Activated CD4-positive, CD25-positive, alpha-beta regulatory T cell treated with anti-CD3 and anti-CD28 coated beads, Interleukin-2, amount 50 U/mL, for 24 hours (primary cell): Measurements from ENCODE around the gene STX2.
A peak's percentile ranks its signal among the peaks of the same experiment; 100 is the strongest.

Experiments
- ATAC-seq, 2 donors: fragments of 150-1000 bp; cut with Tn5 transposase; one replicate each; pipeline ENCODE4 v1.10.0; 2021; ENCODE audit warnings: mild to moderate bottlenecking in 1 of 2, moderate library complexity in 1 of 2

Gene STX2

DNA sequence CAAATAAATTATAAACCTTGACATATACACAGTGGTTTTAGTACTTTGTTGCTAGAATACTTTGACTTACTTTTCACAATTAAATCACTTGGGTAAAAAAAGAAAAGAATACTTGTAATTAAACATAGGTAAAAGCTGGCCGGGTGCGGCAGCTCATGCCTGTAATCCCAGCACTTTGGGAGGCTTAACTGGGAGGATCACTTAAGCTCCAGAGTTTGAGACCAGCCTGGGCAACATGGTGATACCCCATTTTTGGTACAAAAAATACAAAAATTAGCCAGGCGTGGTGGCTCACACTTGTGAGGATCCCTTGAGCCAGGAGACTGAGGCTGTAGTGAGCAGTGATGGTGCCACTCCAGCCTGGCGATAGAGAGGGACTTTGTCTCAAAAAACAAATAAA lies 7.8 kb downstream of the STX2 start:
- no peak for ATAC-seq

DNA sequence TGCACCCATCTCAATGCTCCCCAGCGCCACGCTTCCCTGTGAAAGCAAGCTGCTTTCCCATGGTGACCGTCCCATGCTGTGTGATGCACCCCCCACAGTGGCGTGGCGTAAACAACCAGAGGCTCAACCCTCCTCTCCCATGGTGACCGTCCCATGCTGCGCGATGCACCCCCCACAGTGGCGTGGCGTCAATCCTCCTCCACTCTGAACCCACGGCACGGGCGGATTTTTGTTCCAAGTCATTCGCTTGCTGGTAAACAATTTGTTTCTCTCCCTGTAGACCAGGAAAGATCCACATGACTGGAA lies 8.9 kb downstream of the STX2 start:
- no peak for ATAC-seq

DNA sequence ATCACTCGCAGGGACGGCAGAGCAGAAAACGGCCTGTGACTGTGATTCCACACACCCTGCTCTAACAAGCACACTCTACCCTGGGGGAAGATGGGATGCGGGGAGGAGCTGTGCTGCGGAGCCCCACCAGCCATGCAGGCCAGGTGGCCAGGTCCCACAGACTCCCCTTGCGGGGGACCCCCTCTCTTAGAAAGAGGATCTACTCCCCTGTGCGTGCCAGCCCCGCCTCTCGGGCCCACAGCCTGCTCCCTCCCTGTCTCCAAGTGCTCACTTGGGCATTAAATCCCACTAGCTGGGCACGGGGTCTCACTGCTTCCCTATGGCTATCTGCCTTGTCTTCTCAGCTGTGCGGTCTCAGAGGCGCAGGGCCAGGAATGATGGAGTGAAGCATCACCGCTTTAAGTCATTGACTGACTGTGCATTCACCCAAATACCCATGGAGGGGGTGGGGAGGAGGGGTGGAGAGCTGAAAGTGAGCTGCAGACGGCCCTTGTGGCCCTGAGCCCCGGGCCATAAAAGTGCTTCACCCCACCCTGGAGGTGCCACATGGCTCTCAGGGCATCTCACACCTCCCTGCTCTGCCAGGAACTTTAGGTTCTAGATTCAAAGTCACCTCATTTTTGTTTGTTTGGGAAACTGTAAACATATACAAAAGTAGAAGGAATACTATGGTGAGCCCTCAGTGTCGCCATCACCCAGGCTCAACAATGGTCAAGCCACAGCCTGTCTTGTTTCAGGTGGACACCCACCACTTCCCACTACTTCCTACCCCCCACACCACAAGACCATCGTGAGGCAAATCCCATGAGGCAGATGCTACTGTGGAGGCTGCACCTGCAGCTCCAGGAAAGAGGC lies 9.4 kb downstream of the STX2 start:
- no peak for ATAC-seq

DNA sequence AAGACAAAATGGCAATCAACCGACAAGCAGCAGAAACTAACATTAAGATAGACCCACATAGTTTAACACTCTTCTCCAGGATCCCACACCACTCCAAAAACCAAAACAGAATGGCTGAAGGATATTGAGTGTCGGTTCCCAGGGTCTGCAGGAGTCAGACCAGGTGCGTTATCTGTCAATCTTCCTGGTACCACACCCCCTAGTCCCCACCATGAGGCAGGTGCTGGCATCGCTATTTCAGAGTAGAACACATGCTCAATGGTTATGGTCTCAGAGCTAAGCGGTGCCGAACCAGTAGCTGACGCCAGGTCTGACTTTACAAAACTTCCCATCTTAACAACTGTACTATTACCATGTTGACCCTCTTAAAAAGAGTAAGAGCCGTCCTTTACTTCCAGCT lies 10.2 kb downstream of the STX2 start:
- no peak for ATAC-seq

DNA sequence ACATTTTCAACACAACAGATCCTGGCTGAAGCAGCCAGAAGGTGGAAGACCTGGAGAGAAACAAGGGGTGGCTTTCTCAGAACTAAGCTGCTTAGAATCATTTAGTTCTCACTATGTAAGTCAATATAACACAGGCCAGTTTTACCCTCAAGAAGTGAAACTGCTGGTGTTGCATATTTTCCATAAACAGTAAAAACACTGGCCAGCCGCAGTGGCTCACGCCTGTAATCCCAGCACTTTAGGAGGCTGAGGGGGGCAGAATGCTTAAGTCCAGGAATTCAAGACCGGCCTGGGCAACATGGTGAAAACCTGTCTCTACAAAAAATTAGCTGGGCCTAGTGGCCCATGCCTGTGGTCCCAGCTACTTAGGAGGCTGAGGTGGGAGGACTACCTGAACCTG lies 11.6 kb downstream of the STX2 start:
- no peak for ATAC-seq

DNA sequence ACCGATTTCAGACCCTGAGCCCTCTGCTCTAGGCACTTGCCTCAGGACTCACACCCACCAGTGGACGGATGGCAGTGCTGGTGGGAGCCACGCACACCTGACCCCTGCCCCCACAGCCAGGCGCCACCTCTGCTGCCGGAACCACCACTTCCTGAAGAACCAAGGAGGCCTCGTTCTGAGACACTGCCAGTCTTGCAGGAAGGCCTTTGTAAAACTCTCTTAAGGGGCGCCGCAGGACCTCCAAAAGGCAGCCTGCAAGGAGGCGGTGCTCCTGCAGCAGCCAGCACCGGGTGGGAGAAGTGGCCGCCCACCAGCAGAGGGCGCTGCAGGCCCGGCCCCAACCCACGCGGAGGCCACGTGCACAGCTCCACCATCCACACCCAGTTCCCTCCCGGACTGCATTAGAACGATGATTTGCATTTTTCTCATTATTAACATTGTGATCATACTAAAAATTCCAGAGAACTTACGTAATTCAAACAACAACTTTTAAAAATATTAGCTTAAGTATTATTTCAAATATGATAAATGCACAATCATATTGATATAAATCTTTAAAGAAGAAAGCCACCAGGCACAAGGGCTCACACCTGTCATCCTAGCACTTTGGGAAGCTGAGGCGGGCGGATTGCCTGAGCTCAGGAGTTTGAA lies 12.8 kb downstream of the STX2 start:
- peak; percentile 91 to 93 for ATAC-seq

DNA sequence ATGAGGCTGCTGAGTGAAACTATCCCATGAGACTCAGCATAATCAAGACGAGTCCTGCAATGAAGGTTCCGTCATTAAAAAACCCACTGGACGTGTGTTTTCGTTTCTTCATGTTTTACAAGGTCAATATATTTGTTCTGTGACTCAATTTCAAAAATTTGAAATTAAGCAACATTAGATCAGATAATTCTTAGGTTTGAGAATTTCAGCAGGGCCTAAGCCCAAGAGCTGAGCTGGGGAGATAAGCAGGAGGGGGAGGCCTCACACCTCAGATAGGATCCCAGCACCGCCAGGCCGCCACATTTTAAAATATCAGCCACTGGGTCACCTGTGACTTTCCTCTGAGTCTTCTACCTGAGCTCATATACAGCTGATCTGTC lies 13.3 kb downstream of the STX2 start:
- no peak for ATAC-seq

DNA sequence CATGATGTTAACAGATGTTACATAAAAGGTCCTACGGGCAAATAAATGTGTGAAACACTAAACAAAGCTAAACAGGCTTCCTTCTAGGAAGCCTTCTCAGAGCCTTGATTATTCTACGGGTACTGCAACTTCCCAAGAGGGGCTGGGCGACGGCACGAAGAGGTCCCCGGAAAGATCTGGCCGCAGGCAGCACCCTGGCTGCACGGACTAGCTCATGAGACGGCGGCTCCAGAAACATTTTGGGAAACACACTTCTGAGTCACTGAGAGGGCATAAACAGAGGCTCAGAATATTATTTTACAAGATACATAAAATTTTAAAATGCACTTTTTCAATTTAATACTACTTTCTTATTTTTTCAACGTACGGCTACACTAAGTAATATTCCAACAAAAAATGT lies 19.4 kb downstream of the STX2 start:
- no peak for ATAC-seq

DNA sequence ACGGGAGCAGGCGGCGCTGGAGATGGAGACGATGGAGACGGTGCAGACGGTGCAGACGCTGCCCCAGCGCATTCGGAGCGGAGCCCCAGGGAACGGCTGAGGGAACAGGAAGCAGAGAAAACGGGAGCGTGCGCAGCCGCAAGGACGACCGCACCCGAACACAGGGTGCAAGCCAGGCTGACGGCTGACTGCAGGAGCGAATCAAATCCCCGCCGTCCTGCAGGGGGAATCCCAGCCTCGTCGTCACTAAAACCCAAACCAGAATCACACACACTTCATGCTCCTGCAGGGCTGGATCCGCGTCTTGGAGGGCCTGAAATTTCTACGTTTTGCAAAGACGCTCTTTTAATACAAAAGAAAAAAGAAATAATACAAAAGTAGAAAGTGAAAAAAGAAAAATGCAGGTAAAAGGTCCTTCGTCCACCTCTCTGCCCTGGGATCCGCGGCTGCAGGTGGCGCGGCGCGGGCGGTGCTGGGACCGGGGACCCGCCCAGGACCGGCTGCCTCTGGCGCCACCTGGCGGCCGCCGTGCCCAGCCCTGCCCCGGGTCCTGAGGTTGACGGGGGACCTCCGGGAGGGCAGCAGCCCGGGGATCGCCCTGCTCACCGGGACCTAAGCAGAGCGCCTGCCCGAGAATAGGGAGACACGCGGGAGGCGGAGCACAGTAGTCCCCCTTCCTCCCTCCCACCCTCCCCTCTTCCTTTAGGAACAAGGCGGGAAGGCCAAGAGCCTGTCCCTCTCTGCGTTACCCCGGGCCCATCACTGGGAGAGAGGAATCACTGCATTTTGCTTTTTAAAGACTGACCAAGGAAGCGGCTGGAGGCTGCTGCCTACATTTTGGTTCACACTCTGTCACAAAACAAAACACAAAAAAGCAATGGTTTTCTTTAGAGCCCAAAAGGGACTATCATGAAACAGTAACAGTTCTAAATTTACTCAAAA lies 20.1 kb downstream of the STX2 start:
- ATAC-seq, result peak; percentile 90 to 96

DNA sequence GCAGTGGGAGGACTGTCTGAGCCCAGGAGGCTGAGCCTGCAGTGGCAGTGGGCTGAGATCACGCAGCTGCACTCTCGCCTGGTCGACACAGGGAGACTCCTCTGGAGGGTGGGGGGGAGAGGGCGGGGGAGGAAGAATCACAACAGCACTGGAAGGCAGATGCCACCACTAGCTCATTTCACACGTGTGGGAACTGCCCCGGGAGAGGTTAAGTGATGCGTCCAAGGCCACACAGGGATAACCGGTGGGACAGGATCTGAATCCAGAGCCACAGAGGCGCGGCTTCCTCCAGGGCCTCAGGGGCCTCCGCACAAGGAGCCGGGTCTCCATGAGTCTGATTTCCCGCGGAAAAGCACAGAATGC lies 20.8 kb downstream of the STX2 start:
- peak; percentile 1 to 21 for ATAC-seq

DNA sequence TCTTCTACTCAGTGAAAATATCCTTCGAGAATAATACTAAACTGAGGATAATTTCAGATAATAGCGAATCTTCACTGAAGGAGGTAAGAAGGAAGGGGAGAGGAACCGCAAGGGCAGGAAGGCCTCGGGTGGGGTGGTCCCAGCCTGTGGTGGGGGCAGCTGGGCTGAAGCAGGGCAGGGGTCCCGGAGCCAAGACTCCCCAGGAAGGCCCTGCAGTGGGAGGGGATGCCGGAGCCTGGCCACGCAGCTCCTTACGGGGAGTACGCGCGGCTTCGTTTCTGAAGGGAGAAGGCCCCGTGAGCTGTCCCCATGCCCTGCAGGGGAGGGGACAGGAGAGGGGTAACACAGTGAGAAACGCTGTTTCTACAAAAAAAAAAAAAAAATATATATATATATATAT lies 21.2 kb downstream of the STX2 start:
- no peak for ATAC-seq

DNA sequence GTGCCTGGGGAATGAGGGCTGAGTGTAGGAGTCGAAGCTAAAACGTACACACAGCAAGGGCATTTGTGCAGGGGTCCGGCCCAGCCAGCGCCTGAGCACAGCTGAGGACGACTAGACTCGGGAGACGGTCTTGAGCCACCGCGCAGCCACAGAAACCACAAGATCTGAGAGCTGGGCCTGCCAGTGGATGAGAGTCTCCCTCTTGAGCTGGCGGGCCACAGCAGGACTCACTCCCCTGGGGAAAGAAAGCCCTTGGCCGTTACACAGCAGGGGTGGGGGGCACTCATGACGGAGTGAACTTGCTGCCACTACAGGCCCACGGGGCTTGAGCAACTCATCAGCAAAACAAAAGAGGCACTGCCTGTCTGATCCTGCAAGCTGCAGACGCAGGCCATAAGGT lies 23.0 kb downstream of the STX2 start:
- no peak for ATAC-seq

DNA sequence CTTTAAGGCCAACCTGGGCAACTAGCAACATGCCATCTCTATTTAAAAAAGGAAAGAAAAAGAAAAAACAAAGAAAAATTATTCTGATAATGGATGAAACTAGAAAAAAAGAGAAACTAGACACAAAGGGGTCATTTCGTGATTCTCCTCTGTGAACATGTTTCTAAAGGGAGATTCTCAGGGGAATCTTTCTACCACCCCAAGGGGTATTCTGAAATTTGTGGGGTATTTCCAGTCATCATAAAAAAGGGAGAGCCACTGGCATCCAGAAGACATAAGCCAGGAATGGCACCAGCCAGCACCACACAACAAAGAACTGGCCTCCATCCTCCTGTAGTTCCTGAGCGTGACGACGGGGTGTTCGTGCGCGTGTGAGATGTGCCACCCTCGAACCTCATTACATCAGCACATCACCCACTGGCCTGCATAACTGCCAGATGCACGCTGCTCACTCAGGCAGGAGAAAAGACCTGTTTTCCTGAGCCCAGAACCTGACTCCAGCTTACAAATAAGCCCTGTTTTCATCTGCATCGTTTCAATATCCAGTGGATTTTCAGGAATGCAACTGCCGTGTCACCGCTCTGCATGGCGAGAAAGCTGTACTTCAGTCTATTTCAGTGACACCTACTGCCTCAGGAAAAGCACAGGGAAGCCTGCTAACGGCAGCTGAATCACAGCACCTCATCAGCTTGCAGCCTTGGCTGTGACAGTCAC lies 23.9 kb downstream of the STX2 start:
- no peak for ATAC-seq

DNA sequence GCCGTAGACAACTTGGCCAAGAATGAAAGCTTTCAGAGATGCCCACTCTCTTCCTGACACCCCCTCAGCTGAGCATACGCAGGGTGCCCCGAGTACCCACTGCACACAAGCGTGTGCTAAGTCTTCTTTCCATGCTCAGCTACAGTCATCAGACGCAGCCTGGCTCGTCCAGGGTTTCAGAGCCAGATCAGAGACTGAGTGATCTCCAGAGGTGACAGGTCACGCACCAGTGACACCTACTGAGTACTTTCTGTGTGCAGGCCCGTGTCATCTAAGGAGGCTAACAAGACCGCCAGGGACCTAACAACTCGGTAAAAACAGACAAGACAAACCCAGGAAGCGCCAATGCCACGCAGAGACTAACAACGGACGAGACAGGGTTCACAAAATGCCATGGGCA lies 25.1 kb downstream of the STX2 start:
- ATAC-seq, result no peak

DNA sequence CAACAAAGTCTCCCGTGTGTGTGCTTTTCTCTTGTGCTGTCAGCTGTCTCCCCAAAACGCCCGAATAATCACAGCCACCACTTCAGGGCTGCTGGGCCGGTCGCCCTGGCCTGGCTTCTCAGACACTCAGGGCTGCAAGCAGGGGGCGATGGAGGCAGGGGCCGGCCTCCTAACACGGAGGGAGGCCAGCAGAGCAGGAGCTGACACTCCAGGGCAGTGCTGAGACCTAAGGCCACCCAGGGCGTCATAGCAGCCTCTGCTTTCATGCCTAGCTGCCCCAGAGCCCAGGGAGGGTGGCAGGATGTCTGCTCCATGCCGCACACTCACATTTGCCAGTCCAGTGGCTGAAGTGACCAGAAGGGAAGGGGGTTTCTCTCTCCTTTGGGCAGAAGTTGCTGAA lies 25.6 kb downstream of the STX2 start:
- no peak for ATAC-seq

DNA sequence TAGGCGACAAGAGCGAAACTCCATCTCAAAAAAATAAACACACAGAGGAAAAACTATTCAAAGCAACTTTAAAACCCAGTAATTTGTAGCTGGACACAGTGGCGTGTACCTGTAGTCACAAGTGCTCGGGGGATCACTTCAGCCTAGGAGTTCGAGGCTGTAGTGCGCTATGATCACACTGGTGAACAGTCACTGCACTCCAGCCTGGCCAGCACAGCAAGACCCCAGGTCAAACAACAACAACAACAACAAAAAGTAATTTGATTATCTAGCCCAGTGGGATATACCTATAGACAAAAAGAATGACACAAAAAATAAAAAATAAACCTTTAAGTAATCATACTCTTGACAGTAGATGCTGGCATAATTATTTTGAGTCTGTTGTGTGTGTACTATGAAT lies 29.3 kb downstream of the STX2 start:
- no peak for ATAC-seq

DNA sequence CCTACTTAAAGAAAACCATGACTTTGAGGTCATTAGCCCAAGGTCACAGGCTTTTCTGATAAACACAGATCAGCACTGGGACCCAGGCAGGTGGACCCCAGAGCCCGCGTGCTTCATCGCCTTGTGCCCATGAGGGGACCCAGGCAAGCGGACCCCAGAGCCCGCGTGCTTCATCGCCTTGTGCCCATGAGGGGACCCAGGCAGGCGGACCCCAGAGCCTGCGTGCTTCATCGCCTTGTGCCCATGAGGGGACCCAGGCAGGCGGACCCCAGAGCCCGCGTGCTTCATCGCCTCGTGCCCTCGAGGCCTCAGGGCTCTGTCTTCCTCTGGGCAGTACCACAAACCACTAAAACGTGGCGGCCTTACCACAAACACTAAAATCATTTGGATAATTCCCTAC lies 31.7 kb downstream of the STX2 start:
- ATAC-seq, result no peak

DNA sequence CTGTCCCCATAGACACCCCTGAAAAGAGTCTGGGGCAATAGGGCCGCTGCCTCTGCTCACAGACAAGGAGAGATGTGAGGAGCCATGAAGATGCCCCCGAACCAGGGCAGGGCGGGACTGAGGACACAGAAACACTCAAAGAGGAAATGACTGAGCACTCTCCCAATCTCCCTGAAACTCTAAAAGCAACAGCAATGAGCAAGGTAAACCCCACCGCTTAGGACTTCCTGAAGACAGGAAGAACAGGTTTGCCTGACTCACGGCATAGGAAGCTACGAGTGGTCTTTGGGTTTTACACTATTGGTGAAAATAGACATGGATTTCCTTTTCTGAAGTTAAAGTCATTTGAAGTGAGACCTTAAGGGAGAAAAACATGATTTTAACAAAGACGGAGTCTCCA lies 32.5 kb downstream of the STX2 start:
- ATAC-seq, result no peak

DNA sequence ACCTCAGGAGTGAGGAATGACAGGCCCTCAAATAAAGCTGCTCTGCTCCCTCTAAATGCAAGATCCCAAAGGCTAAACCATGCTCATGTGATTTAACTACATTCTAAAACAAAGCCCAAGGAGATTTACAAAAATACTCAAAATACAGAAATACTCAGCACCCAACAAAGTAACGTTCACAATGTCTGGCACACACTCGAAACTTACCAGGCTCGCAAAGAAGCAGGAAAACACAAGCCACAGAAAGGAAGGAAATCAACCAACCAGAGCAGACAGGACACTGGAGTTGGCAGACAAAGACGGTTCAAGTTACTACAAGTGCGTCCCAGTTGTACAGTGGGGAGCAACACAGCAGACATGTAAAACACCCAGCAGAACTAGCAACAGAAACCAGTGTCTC lies 33.4 kb downstream of the STX2 start:
- no peak for ATAC-seq

DNA sequence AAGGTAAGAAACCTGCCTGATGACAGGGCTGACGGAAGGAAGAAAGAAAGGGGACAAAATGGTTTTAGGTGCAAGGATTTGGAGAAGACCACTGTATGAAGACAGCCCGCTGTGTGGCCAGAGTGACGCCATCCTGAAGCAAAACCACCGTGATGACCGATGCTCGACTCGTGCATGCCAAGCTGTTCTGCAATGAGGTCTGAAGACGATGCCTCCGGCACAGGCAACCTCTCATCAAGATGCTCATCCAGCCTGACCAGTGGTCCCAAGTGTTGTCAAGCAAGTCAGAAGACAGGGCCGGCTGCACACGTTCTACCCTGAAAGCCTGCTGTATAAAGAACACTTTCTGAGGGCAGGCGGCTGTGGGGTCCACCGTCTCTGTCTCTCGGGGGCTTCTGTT lies 34.8 kb downstream of the STX2 start:
- no peak for ATAC-seq

DNA sequence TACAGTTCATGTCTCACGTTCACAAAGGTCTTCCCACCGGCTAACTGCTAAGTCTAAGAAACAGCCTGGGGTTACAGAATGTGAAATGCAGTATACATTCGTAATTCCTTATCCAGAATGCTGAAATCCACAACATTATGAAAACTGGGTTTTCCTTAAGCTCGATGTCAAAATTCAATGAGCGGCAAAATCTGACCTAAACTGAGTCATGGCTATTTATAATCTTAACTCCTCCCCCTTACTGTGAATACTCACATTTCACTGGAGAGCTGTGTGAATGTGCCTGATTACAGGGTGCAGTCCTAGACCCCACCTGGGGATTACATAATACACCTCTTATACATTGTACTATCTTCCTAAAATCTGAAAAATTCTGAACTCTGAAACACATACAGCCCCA lies 35.3 kb downstream of the STX2 start:
- ATAC-seq, result no peak

DNA sequence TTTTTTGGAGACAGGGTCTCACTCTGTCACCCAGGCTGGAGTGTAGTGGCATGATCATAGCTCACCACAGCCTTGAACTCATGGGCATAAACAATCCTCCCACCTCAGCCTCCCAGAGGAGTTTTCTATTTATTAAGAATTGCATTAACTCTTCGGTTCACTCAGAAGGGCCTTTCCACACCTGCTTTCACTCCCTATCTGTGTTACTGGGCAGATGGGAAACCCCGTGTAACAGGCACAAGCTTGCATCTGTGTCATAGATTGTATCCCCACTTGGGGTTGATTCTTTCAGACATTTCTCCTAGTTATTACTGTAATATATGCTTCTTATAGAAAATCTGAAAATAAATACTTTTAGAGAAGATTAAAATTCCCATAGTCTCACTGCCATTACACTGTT lies 38.7 kb downstream of the STX2 start:
- no peak for ATAC-seq

DNA sequence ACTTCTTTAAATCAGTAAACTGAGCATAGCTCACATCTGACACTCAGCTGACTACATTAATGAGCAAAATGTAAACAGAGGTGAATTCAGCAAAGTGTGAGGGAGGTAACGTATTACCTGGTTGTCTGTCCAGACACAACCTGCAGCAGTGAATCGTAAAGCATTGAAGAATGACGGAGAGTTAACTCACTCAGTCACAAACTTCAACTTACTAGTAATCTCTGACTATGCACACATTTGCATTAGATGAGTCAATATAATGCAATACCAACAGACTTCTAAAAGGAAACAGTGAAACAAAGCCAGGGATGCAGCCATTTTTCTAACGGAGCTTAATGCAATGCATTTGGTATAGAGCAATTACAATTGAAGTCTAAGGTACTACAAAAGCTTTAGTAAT lies 40.0 kb downstream of the STX2 start:
- ATAC-seq, result no peak
